Chondrocyte (in vitro differentiated cells): ENCODE data around the gene PRR5. TPM values are rescaled to one million over a fixed set of nuclear protein-coding genes. Genes with fewer than 3 reads are reported as not detected.

Experiments
- DNase-seq: peaks from one replicate; pipeline ENCODE4 v3.0.0; 2021; ENCODE audit warnings: mixed read lengths, low spot score
- H3K27ac Mint-ChIP-seq: one replicate; pipeline ENCODE4 v1.8.0; 2021; ENCODE audit warnings: mild to moderate bottlenecking, moderate library complexity, mixed read lengths; ENCODE audit not compliant: unreplicated experiment
- H3K27me3 Mint-ChIP-seq: 2 replicates; pipeline ENCODE4 v1.8.0; 2021; ENCODE audit warnings: low read depth, mixed read lengths
- H3K36me3 Mint-ChIP-seq: 2 replicates; pipeline ENCODE4 v1.8.0; 2021; ENCODE audit warnings: low read depth, mixed read lengths
- H3K4me1 Mint-ChIP-seq: 2 replicates; pipeline ENCODE4 v1.8.0; 2021; ENCODE audit warnings: low read depth, mild to moderate bottlenecking, mixed read lengths
- H3K4me3 Mint-ChIP-seq: one replicate; pipeline ENCODE4 v1.8.0; 2021; ENCODE audit warnings: mild to moderate bottlenecking, moderate library complexity, mixed read lengths; ENCODE audit not compliant: unreplicated experiment
- H3K9me3 Mint-ChIP-seq: 2 replicates; pipeline ENCODE4 v1.8.0; 2021; ENCODE audit warnings: low read depth, mixed read lengths
- total RNA-seq: library from RNA; stranded (reverse); gene quantifications from 3 replicates; pipeline ENCODE4 v1.2.1, GENCODE V29; 2021
- TF ChIP-seq, protein P1 (sequence below): fragments of 200-600 bp; sonication (generic); IDR thresholded peaks from 2 replicates; pipeline ENCODE4 v1.5.0; 2021; ENCODE audit warnings: antibody characterized with exemption, mild to moderate bottlenecking, moderate library complexity

Gene PRR5
- total RNA-seq, 1 donor from 2014 or later = 15.1 TPM

GRCh38 chr22:44680058-44680457 lies 21.9 kb upstream of the PRR5 start:
- Mint-ChIP-seq H3K27me3 (peaks cover 2% of the 10 kb centered on the region), H3K4me3 (no peak overlapping the region), H3K4me1 (peaks cover 11% of the 10 kb centered on the region), H3K36me3 (no peaks in the 10 kb centered on the region), H3K9me3 (no peaks in the 10 kb centered on the region), H3K27ac (no peak overlapping the region)
- TF ChIP-seq, protein P1, sequence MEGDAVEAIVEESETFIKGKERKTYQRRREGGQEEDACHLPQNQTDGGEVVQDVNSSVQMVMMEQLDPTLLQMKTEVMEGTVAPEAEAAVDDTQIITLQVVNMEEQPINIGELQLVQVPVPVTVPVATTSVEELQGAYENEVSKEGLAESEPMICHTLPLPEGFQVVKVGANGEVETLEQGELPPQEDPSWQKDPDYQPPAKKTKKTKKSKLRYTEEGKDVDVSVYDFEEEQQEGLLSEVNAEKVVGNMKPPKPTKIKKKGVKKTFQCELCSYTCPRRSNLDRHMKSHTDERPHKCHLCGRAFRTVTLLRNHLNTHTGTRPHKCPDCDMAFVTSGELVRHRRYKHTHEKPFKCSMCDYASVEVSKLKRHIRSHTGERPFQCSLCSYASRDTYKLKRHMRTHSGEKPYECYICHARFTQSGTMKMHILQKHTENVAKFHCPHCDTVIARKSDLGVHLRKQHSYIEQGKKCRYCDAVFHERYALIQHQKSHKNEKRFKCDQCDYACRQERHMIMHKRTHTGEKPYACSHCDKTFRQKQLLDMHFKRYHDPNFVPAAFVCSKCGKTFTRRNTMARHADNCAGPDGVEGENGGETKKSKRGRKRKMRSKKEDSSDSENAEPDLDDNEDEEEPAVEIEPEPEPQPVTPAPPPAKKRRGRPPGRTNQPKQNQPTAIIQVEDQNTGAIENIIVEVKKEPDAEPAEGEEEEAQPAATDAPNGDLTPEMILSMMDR = no peak
- DNase-seq = no peak

DNA sequence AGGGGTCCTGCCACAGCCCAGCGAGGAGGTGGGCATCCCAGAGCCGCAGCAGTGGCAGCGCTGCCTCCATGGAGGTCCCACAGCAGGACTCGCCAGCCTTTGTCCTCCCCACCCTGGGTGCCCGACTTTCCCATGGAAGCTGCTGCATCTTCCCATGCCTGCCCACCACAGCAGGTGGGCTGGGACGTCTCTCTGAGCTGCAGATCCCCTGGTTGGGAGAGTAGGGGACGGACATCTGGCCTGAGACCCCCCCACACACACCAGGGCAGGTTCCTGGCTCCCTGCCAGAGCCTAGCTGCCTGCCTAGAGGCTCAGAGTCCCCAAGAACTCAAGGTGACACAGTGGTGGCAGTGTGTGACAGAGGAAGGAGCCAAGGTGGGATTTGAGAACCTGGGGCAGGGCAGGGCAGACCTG lies 21.5 kb upstream of the PRR5 start:
- TF ChIP-seq, protein P1 = no peak
- no peak overlapping the region for H3K4me3 Mint-ChIP-seq
- H3K27ac Mint-ChIP-seq = no peak overlapping the region
- peak; percentile 92 for DNase-seq
- H3K36me3 Mint-ChIP-seq = no peaks in the 10 kb centered on the region
- no peaks in the 10 kb centered on the region for H3K9me3 Mint-ChIP-seq
- H3K27me3 Mint-ChIP-seq = peaks cover 2% of the 10 kb centered on the region
- H3K4me1 Mint-ChIP-seq = peaks cover 15% of the 10 kb centered on the region

GRCh38 chr22:44682556-44683168 lies 19.3 kb upstream of the PRR5 start:
- Mint-ChIP-seq H3K27ac (no peak overlapping the region), H3K27me3 (no peaks in the 10 kb centered on the region), H3K36me3 (no peaks in the 10 kb centered on the region), H3K9me3 (no peaks in the 10 kb centered on the region), H3K4me3 (no peak overlapping the region), H3K4me1 (peaks cover 19% of the 10 kb centered on the region)
- no peak for DNase-seq
- TF ChIP-seq, protein P1 = no peak

- H3K27ac Mint-ChIP-seq = no peak overlapping the region
- DNase-seq = no peak
- H3K4me3 Mint-ChIP-seq = no peak overlapping the region
These were observed 18.8 kb upstream of the PRR5 start for GRCh38 chr22:44683237-44683636.

DNA sequence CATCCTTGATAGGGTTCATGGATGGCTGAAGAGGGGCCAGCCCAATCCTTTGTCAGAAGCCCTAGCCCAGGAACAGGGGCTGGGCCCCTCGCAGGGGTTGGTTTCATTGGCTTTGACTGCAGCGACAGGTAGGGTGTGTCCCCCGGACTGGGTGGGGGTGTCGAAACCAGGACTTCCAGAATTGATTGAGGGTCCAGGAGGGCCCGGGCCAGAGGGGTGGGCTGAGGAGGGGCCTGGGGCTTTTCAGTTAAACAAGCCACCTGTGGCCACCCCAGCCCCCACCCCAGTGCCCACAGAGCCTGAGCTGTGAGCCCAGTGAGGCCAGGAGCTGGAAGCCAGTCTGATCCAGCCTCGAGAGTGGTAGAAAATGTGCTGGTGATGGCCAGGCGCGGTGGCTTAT lies 18.1 kb upstream of the PRR5 start:
- Mint-ChIP-seq H3K36me3 (no peaks in the 10 kb centered on the region), H3K4me1 (peaks cover 19% of the 10 kb centered on the region), H3K27me3 (no peaks in the 10 kb centered on the region), H3K9me3 (no peaks in the 10 kb centered on the region), H3K4me3 (no peak overlapping the region), H3K27ac (no peak overlapping the region)
- TF ChIP-seq, protein P1 = no peak
- DNase-seq = peak; percentile 63

More at GRCh38 chr22:44683237-44683636, 18.8 kb upstream of the PRR5 start:
- Mint-ChIP-seq H3K36me3 (no peaks in the 10 kb centered on the region), H3K4me1 (peaks cover 19% of the 10 kb centered on the region), H3K27me3 (no peaks in the 10 kb centered on the region), H3K9me3 (no peaks in the 10 kb centered on the region)
- TF ChIP-seq, protein P1 = no peak
